Right ventricle myocardium inferior (tissue), 1 donor: Measurements from ENCODE around the gene LHPP. TPM values are rescaled to one million over a fixed set of nuclear protein-coding genes. Genes with fewer than 3 reads are reported as not detected.
A peak's percentile ranks its signal among the peaks of the same experiment; 100 is the strongest.
"Not testable (repeated sequence)": the region's sequence is repeated elsewhere in the genome, so short reads cannot be mapped to it uniquely, and the experiment has no call there.

ENCODE experiments used
- ATAC-seq: fragments of 200-7000 bp; cut with Tn5 transposase; one replicate; pipeline ENCODE4 v1.9.1; 2020; ENCODE audit warnings: mild to moderate bottlenecking, moderate library complexity
- DNase-seq: peaks from one replicate; pipeline ENCODE4 v3.0.0; 2021; ENCODE audit errors: missing footprints
- intact Hi-C: fragments of 100-400 bp; cut with DNase I; formaldehyde crosslinking; loops from one replicate; pipeline ENCODE4 v1.11.0; 2022
- total RNA-seq: library from RNA; stranded (reverse); fragmentation: NEBNext Ultra II Directional; extraction: Animal tissue kit (Norgen Biotek cat#: 25700); gene quantifications from one replicate; pipeline ENCODE4 v1.2.1, GENCODE V29; 2021
- donor health status: DM: no; HTN: yes; CAD: no; lungs with severe emphysema.

The LHPP gene
- total RNA-seq, 1 donor from 2014 or later = 5.8 TPM

GRCh38 chr10:124541076-124541903 lies 79.7 kb downstream of the LHPP start:
- DNase-seq (peak; percentile 22), ATAC-seq (no peak)
- intact Hi-C loops = loop anchor here (5.0 kb wide), 1 partner anchor 81 kb away; no protein-coding TSS in a partner anchor

- ATAC-seq (no peak), DNase-seq (peak; percentile 50)
- intact Hi-C loops = loop anchor here (5.0 kb wide), 1 partner anchor 80 kb away; no protein-coding TSS in a partner anchor
Measured at GRCh38 chr10:124542336-124542735, 80.7 kb downstream of the LHPP start.

GRCh38 chr10:124543146-124543545 lies 81.5 kb downstream of the LHPP start:
- intact Hi-C loops = loop anchor here (5.0 kb wide), 1 partner anchor 79 kb away; no protein-coding TSS in a partner anchor
- no peak for ATAC-seq

GRCh38 chr10:124543971-124544370 lies 82.3 kb downstream of the LHPP start:
- no peak for ATAC-seq
- intact Hi-C loops = loop anchor here (5.0 kb wide), 1 partner anchor 78 kb away; no protein-coding TSS in a partner anchor

More at GRCh38 chr10:124543146-124543545, 81.5 kb downstream of the LHPP start:
- peak; percentile 57 for DNase-seq

GRCh38 chr10:124544711-124545110 lies 83.1 kb downstream of the LHPP start:
- peak; percentile 66 for DNase-seq
- intact Hi-C loops = loop anchor here (5.0 kb wide), 1 partner anchor 78 kb away; no protein-coding TSS in a partner anchor
- no peak for ATAC-seq

More at GRCh38 chr10:124543971-124544370, 82.3 kb downstream of the LHPP start:
- peak; percentile 40 for DNase-seq

GRCh38 chr10:124545351-124546054 lies 83.9 kb downstream of the LHPP start:
- ATAC-seq (no peak), DNase-seq (peak; percentile 55)
- intact Hi-C loops = no loop called here

GRCh38 chr10:124546055-124546369 lies 84.4 kb downstream of the LHPP start:
- DNase-seq (peak; percentile 71), ATAC-seq (peak; percentile 48)
- intact Hi-C loops = no loop called here

- DNase-seq (peak; percentile 37), ATAC-seq (no peak)
- intact Hi-C loops = no loop called here
Measured at GRCh38 chr10:124546957-124547646, 85.5 kb downstream of the LHPP start.

- DNase-seq (peak; percentile 60), ATAC-seq (peak; percentile 66)
- intact Hi-C loops = no loop called here
Measured at GRCh38 chr10:124547647-124548168, 86.1 kb downstream of the LHPP start.

GRCh38 chr10:124549171-124549570 lies 87.5 kb downstream of the LHPP start:
- DNase-seq, intact Hi-C loops, ATAC-seq: not testable (repeated sequence)

- intact Hi-C loops = no loop called here
- ATAC-seq (no peak), DNase-seq (peak; percentile 53)
Measured at GRCh38 chr10:124550293-124551034, 88.8 kb downstream of the LHPP start.

- DNase-seq (peak; percentile 54), ATAC-seq (no peak)
- intact Hi-C loops = no loop called here
Measured at GRCh38 chr10:124551097-124551496, 89.5 kb downstream of the LHPP start.

- ATAC-seq = no peak
- intact Hi-C loops = no loop called here
- peak; percentile 27 for DNase-seq
Measured at GRCh38 chr10:124551755-124552154, 90.1 kb downstream of the LHPP start.

- DNase-seq = peak; percentile 22
- no peak for ATAC-seq
- intact Hi-C loops = no loop called here
Measured at GRCh38 chr10:124552691-124553276, 91.2 kb downstream of the LHPP start.

GRCh38 chr10:124554085-124554858 lies 92.6 kb downstream of the LHPP start:
- DNase-seq (no peak), ATAC-seq (no peak)
- intact Hi-C loops = no loop called here

GRCh38 chr10:124557167-124557566 lies 95.5 kb downstream of the LHPP start:
- intact Hi-C loops = no loop called here
- ATAC-seq = no peak
- peak; percentile 53 for DNase-seq

GRCh38 chr10:124557648-124558338 lies 96.2 kb downstream of the LHPP start:
- DNase-seq = peak; percentile 65
- ATAC-seq = no peak
- intact Hi-C loops = no loop called here
